Measurements from ENCODE around the gene MEIG1. TPM values are rescaled to one million over a fixed set of nuclear protein-coding genes. Genes with fewer than 3 reads are reported as not detected.

Gene MEIG1
- total RNA-seq, 4 donors from 2014 or later: not detected

- Histone ChIP-seq H3K4me1 (peaks cover 0 to 8% of the 10 kb centered on the region in 2 donors), H3K27ac (no peak overlapping the region), H3K4me3 (replicated peaks in 1 of 3) (no peak overlapping the region), H3K9me3 (no peaks in the 10 kb centered on the region), H3K27me3 (no peaks in the 10 kb centered on the region), H3K36me3 (peaks cover 12 to 24% of the 10 kb centered on the region in 2 donors)
- TF ChIP-seq POLR2A (IDR thresholded peaks at IDR 0.05): no peak
- intact Hi-C loops (cut with DNase I): no loop called here
- WGBS, 2 donors: 95 to 100% methylated on average over 1 of the region's 1 CpG
- DNase-seq: no peak
Measured at GRCh38 chr10:14947268-14947667, 11.9 kb upstream of the MEIG1 start.

- intact Hi-C loops (cut with DNase I): no loop called here
- DNase-seq: no peak
- Histone ChIP-seq H3K27ac (no peak overlapping the region), H3K4me3 (replicated peaks in 1 of 3) (no peak overlapping the region), H3K4me1 (peaks cover 7 to 16% of the 10 kb centered on the region in 2 donors), H3K9me3 (no peaks in the 10 kb centered on the region), H3K36me3 (peaks cover 5 to 16% of the 10 kb centered on the region in 2 donors), H3K27me3 (no peaks in the 10 kb centered on the region)
- no peak for TF ChIP-seq CTCF (IDR thresholded peaks at IDR 0.05)
- TF ChIP-seq POLR2A (IDR thresholded peaks at IDR 0.05): no peak
- WGBS, 2 donors: 96 to 97% methylated on average over 5 of the region's 5 CpGs
Measured at GRCh38 chr10:14949291-14949690, 9.9 kb upstream of the MEIG1 start.

GRCh38 chr10:14952851-14953423 lies 6.3 kb upstream of the MEIG1 start:
- Histone ChIP-seq H3K27ac (peak overlapping the region in 2 of 3 donors; percentile 49 to 84), H3K36me3 (peaks cover 0 to 3% of the 10 kb centered on the region in 2 donors), H3K4me3 (replicated peaks in 1 of 3) (peak overlapping the region in 2 of 3 donors; percentile 68 to 72), H3K27me3 (no peaks in the 10 kb centered on the region), H3K4me1 (peaks cover 11 to 16% of the 10 kb centered on the region in 2 donors), H3K9me3 (no peaks in the 10 kb centered on the region)
- 31 to 38% methylated on average over 10 of the region's 10 CpGs for WGBS, 2 donors
- intact Hi-C loops (cut with DNase I): loop anchor here (5.0 kb wide), 1 partner anchor 149 kb away; no protein-coding TSS in a partner anchor
- TF ChIP-seq CTCF (IDR thresholded peaks at IDR 0.05) (no peak), POLR2A (IDR thresholded peaks at IDR 0.05) (no peak)
- no peak for DNase-seq

- Histone ChIP-seq H3K27ac (peak overlapping the region; percentile 49 to 84 (median 76)), H3K4me3 (replicated peaks in 1 of 3) (peak overlapping the region; percentile 22 to 72 (median 68)), H3K36me3 (no peaks in the 10 kb centered on the region), H3K27me3 (no peaks in the 10 kb centered on the region), H3K4me1 (peaks cover 11 to 16% of the 10 kb centered on the region in 2 donors), H3K9me3 (no peaks in the 10 kb centered on the region)
- intact Hi-C loops (cut with DNase I): loop anchor here (5.0 kb wide), 1 partner anchor 149 kb away; no protein-coding TSS in a partner anchor
- TF ChIP-seq CTCF (IDR thresholded peaks at IDR 0.05) (peak in 4 of 6 experiments; percentile 8 to 35 (median 28)), POLR2A (IDR thresholded peaks at IDR 0.05) (no peak)
- peak; percentile 76 to 80 for DNase-seq
- 1% methylated on average over 12 to 25 of the region's 32 CpGs for WGBS, 2 donors
Measured at GRCh38 chr10:14953424-14954000, 5.7 kb upstream of the MEIG1 start.

- intact Hi-C loops (cut with DNase I): loop anchor here (5.0 kb wide), 1 partner anchor 148 kb away; no protein-coding TSS in a partner anchor
Measured at GRCh38 chr10:14954001-14954770, 5.0 kb upstream of the MEIG1 start, which contains the start of gene DCLRE1C. Gene DCLRE1C (minus strand): TSS chr10:14954096. CDS start chr10:14954010, 86 bp downstream.

More at GRCh38 chr10:14954001-14954770, 5.0 kb upstream of the MEIG1 start, which contains the start of gene DCLRE1C:
- Histone ChIP-seq H3K36me3 (no peaks in the 10 kb centered on the region), H3K27me3 (no peaks in the 10 kb centered on the region), H3K4me3 (replicated peaks in 1 of 3) (peak within 1 kb of the TSS; percentile 22 to 72 (median 68)), H3K4me1 (peaks cover 11 to 16% of the 10 kb centered on the region in 2 donors), H3K9me3 (no peaks in the 10 kb centered on the region), H3K27ac (peak within 1 kb of the TSS; percentile 49 to 84 (median 76))
- TF ChIP-seq POLR2A (IDR thresholded peaks at IDR 0.05) (peak in 1 of 2 donors; percentile 70), CTCF (IDR thresholded peaks at IDR 0.05) (no peak)
- peak; percentile 93 to 94 for DNase-seq
- WGBS, 2 donors: 0% methylated on average over 13 to 16 of the region's 45 CpGs

All from thyroid gland (tissue), 4 donors.